HUES64 (cell line): ENCODE results near the gene BOD1.
A peak's percentile ranks its signal among the peaks of the same experiment; 100 is the strongest.

Experiments used
- H3K27ac ChIP-seq: 2 replicates; pipeline ENCODE4 v1.7.0; 2013; ENCODE audit warnings: low read depth, low read length, inconsistent platforms
- H3K27me3 ChIP-seq: 2 replicates; pipeline ENCODE4 v1.6.1; 2013; ENCODE audit warnings: mild to moderate bottlenecking, low read length; ENCODE audit not compliant: insufficient read depth
- H3K36me3 ChIP-seq: 2 replicates; pipeline ENCODE4 v1.6.1; 2013; ENCODE audit warnings: mild to moderate bottlenecking, low read length; ENCODE audit not compliant: insufficient read depth
- H3K4me1 ChIP-seq: 2 replicates; pipeline ENCODE4 v1.6.1; 2013; ENCODE audit warnings: mild to moderate bottlenecking, low read length, moderate library complexity; ENCODE audit not compliant: insufficient read depth
- H3K4me3 ChIP-seq: 2 replicates; pipeline ENCODE4 v1.5.1; 2013; ENCODE audit warnings: mild to moderate bottlenecking, low read length, moderate library complexity
- H3K9ac ChIP-seq: 2 replicates; pipeline ENCODE4 v1.6.1; 2013; ENCODE audit warnings: mild to moderate bottlenecking, low read depth, low read length
- H3K9me3 ChIP-seq: 2 replicates; pipeline ENCODE4 v1.6.1; 2013; ENCODE audit warnings: low read depth, low read length; ENCODE audit not compliant: insufficient read depth
- WGBS: fragments of 150-250, 120-280 bp; methylation state at CpG from one replicate; pipeline ENCODE4 v1.1.7; 2013; ENCODE audit warnings: missing lambda C conversion rate; 5-methylcytosine and 5-hydroxymethylcytosine counted together

BOD1 gene

GRCh38 chr5:173613433-173614159, 2.9 kb downstream of the BOD1 start:
- Histone ChIP-seq H3K4me1 (peaks cover 23% of the 10 kb centered on the region), H3K27me3 (no peaks in the 10 kb centered on the region), H3K9me3 (no peaks in the 10 kb centered on the region), H3K9ac (0 out of 2 replicates have a peak overlapping the region, but pooled peaks have one; percentile 24), H3K27ac (no peak overlapping the region), H3K4me3 (peak overlapping the region; percentile 91), H3K36me3 (peaks cover 64% of the 10 kb centered on the region)
- 89% methylated on average over 8 of the region's 8 CpGs for WGBS

DNA sequence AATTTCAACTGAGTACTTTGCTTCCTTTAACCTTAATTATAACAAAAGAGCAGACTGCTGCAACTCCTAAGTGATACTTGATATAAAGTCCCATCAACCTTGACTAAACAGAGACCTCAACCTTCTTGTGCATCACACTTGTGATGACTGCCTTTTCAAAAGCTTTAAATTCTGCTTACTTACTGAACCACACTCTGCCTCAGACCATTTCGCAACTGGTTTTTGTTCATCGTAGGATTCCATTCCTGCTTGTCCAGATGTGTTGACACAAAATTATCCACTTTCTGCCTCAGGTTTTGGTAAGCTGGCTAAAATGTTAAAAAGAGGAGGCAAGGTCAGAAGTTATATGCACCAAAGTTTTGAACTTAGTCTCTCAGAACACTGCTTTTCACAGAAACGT, 3.5 kb downstream of the BOD1 start:
- no peak overlapping the region for H3K4me3 ChIP-seq
- peaks cover 71% of the 10 kb centered on the region for H3K36me3 ChIP-seq
- H3K27me3 ChIP-seq = no peaks in the 10 kb centered on the region
- H3K9me3 ChIP-seq = no peaks in the 10 kb centered on the region
- H3K27ac ChIP-seq = no peak overlapping the region
- H3K9ac ChIP-seq = no peak overlapping the region
- peaks cover 23% of the 10 kb centered on the region for H3K4me1 ChIP-seq
- 97% methylated on average over 3 of the region's 3 CpGs for WGBS

DNA sequence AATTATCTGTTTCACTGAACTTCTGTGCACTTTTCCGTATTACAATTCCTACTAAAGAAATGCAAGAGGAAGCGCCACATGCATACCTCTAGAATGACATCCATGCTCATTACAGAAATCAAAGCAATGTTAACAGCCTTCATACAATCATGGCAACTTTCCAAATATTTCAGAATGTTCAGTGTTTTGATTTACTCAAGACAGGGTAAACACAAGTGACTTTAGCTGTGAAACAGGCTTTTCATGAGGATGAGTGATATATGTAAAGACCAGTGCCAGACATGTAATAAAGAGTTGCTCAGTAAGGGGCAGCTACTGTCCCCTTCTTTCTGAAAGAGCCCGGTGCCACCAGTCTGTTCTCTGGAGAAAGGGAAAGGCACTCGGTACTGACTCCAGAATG, 4.7 kb downstream of the BOD1 start:
- Histone ChIP-seq H3K4me3 (no peak overlapping the region), H3K36me3 (peaks cover 83% of the 10 kb centered on the region), H3K4me1 (peaks cover 18% of the 10 kb centered on the region), H3K27me3 (no peaks in the 10 kb centered on the region), H3K9me3 (no peaks in the 10 kb centered on the region), H3K9ac (no peak overlapping the region), H3K27ac (no peak overlapping the region)
- WGBS = 94% methylated on average over 4 of the region's 4 CpGs

- Histone ChIP-seq H3K27me3 (no peaks in the 10 kb centered on the region), H3K36me3 (peaks cover 56% of the 10 kb centered on the region), H3K27ac (no peak overlapping the region), H3K9me3 (no peaks in the 10 kb centered on the region), H3K4me3 (no peak overlapping the region), H3K4me1 (no peaks in the 10 kb centered on the region), H3K9ac (no peak overlapping the region)
- WGBS = 98% methylated on average over 1 of the region's 1 CpG
Measured at GRCh38 chr5:173604141-173604540, 12.3 kb downstream of the BOD1 start.

- Histone ChIP-seq H3K4me1 (no peaks in the 10 kb centered on the region), H3K27me3 (no peaks in the 10 kb centered on the region), H3K36me3 (peaks cover 42% of the 10 kb centered on the region), H3K9me3 (no peaks in the 10 kb centered on the region), H3K27ac (no peak overlapping the region), H3K9ac (no peak overlapping the region), H3K4me3 (no peak overlapping the region)
- WGBS = 93% methylated on average over 5 of the region's 6 CpGs
Measured at GRCh38 chr5:173602423-173602822, 14.0 kb downstream of the BOD1 start.

DNA sequence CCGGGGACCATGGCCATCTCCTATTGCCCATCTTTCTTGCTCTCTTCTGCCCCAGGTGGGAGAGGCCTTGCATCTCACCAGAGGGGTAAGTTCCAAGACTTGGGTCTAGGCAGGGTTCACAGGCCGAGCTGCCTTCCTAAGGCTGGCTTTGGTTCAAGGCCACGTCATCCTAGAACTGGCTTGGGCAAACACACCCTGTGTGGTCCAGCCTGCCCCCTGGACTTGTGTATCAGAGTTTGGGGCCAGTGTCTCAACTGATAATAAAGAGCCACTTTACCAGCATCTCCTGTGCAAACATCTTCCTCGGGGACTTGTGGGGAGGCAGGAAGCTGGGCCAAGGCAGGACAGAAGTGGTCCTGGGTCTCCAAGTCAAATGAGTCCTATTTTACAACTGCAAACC, 17.8 kb downstream of the BOD1 start:
- H3K27ac ChIP-seq = no peak overlapping the region
- H3K9me3 ChIP-seq = no peaks in the 10 kb centered on the region
- H3K9ac ChIP-seq = no peak overlapping the region
- H3K27me3 ChIP-seq = no peaks in the 10 kb centered on the region
- H3K36me3 ChIP-seq = peaks cover 10% of the 10 kb centered on the region; the same call in 1 of the 2 replicates
- H3K4me1 ChIP-seq = no peaks in the 10 kb centered on the region
- 95% methylated on average over 4 of the region's 4 CpGs for WGBS
- H3K4me3 ChIP-seq = no peak overlapping the region

- WGBS = 95% methylated on average over 1 of the region's 1 CpG
- H3K27me3 ChIP-seq = no peaks in the 10 kb centered on the region
- peaks cover 12% of the 10 kb centered on the region for H3K9me3 ChIP-seq
- no peak overlapping the region for H3K4me3 ChIP-seq
- H3K27ac ChIP-seq = no peak overlapping the region
- no peaks in the 10 kb centered on the region for H3K4me1 ChIP-seq
- H3K36me3 ChIP-seq = peaks cover 10% of the 10 kb centered on the region; the same call in 1 of the 2 replicates
- no peak overlapping the region for H3K9ac ChIP-seq
Measured at GRCh38 chr5:173597304-173597703, 19.1 kb downstream of the BOD1 start.

DNA sequence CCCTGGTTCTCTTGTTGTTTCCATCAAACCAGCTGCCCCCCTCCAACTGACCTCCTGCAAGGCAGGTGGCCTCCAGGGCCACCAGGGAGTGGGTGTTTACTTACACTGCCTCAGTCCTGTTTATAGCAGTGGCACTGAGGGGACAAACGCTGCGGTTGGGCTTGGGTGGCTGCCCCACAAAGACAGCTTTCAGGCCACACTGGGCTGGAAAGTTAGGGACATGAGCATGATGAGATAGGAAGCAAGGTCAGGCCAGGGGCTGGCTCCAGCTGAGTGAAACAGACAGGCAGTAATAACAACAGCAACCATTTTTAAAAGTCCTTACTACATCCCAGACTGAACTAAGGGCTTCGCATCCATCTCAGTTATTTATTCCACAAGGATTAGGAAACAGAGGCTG, 20.6 kb downstream of the BOD1 start:
- H3K27me3 ChIP-seq = no peaks in the 10 kb centered on the region
- no peak overlapping the region for H3K27ac ChIP-seq
- WGBS = 91% methylated on average over 3 of the region's 3 CpGs
- no peaks in the 10 kb centered on the region for H3K4me1 ChIP-seq
- no peak overlapping the region for H3K4me3 ChIP-seq
- no peak overlapping the region for H3K9ac ChIP-seq
- H3K9me3 ChIP-seq = peaks cover 14% of the 10 kb centered on the region
- peaks cover 7% of the 10 kb centered on the region; the same call in 1 of the 2 replicates for H3K36me3 ChIP-seq

GRCh38 chr5:173594061-173594460, 22.4 kb downstream of the BOD1 start:
- H3K27me3 ChIP-seq = no peaks in the 10 kb centered on the region
- H3K27ac ChIP-seq = no peak overlapping the region
- H3K4me1 ChIP-seq = no peaks in the 10 kb centered on the region
- peaks cover 14% of the 10 kb centered on the region for H3K9me3 ChIP-seq
- peaks cover 4% of the 10 kb centered on the region; the same call in 1 of the 2 replicates for H3K36me3 ChIP-seq
- H3K9ac ChIP-seq = no peak overlapping the region
- no peak overlapping the region for H3K4me3 ChIP-seq
- WGBS = 97% methylated on average over 3 of the region's 3 CpGs

DNA sequence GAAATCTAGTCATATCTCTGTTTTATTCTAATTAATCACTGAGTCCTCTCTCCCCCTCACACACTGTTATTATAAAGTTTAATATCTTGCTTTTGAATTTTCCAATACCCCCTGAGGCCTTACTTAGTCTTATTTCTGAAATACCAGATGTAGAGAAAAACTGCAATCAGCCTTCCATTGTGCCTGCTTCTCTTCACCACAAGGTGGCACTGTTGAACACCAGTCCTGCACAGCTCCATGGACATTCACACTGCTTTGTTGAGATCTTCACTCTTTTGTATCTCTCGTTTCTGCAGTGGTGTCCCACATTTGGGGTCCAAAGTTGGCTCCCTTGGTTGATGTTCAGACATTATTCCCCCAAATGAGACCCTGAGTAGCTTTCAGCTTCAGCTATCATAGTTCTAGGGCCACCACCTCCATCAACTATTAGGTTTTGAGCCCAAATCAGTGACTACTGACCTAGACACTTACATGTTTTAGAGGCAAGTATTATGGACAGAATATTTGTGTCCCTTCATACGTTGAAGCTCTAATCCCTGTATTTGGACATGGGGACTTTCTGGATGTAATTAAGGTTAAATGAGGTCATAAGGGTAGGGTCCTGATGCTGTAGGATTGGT, 24.3 kb downstream of the BOD1 start:
- no peak overlapping the region for H3K4me3 ChIP-seq
- peaks cover 30% of the 10 kb centered on the region for H3K9me3 ChIP-seq
- WGBS = 77% methylated on average over 2 of the region's 2 CpGs
- H3K27ac ChIP-seq = no peak overlapping the region
- H3K36me3 ChIP-seq = no peaks in the 10 kb centered on the region
- H3K27me3 ChIP-seq = no peaks in the 10 kb centered on the region
- no peak overlapping the region for H3K9ac ChIP-seq
- H3K4me1 ChIP-seq = no peaks in the 10 kb centered on the region

DNA sequence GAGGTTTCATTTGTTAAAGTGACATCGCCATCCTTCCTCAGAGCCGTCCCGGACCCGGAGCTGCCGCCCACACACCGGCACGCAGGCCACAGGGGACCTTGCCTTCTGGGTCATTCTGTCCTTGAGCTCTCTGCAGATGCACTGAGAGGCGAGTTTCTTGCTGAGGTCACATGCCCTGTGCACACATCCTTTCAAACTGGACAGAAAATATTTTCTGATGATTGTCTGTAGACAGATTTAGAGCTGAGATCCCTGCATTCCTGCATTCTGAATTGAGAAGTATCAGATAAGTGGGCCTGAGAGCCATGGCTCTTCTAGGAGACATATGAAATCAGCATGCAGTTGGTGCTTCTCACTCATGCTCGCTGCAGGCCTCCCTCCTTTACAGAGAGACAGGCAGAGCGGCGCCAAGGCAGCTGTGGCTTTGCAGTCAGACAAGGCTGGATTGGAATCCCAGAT, 25.4 kb downstream of the BOD1 start:
- Histone ChIP-seq H3K9me3 (peaks cover 38% of the 10 kb centered on the region), H3K4me3 (no peak overlapping the region), H3K27me3 (no peaks in the 10 kb centered on the region), H3K4me1 (no peaks in the 10 kb centered on the region), H3K9ac (no peak overlapping the region), H3K27ac (no peak overlapping the region), H3K36me3 (no peaks in the 10 kb centered on the region)
- 92% methylated on average over 11 of the region's 11 CpGs for WGBS
